Peyer's patch (tissue), 4 donors: ENCODE measurements around the gene MMP14. TPM values are rescaled to one million over a fixed set of nuclear protein-coding genes. Genes with fewer than 3 reads are reported as not detected.
"Not testable (repeated sequence)": the region's sequence is repeated elsewhere in the genome, so short reads cannot be mapped to it uniquely, and the experiment has no call there.

Experiments
- DNase-seq, 3 donors: peaks; one replicate each; pipeline ENCODE4 v3.0.0-alpha.2; 2017 to 2019
- H3K27ac ChIP-seq, 4 donors: fragments of 200-600 bp; sonication (generic); one replicate each; pipeline ENCODE4 v1.5.1; 2016 to 2019
- H3K27me3 ChIP-seq, 2 donors: fragments of 200-600 bp; sonication (generic); one replicate each; pipeline ENCODE4 v1.5.1; 2019
- H3K36me3 ChIP-seq, 3 donors: fragments of 200-600 bp; sonication (generic); one replicate each; pipeline ENCODE4 v1.5.1; 2016 to 2019
- H3K4me1 ChIP-seq, 4 donors: fragments of 200-600 bp; sonication (generic); one replicate each; pipeline ENCODE4 v1.5.1; 2016 to 2019
- H3K4me3 ChIP-seq, 4 donors: fragments of 200-600 bp; sonication (generic); 1 replicate in 3 of 4; 2 replicates in 1 of 4; pipeline ENCODE4 v1.5.1; 2016 to 2019; ENCODE audit warnings: mild to moderate bottlenecking in 1 of 4
- H3K9me3 ChIP-seq, 4 donors: fragments of 200-600 bp; sonication (generic); one replicate each; pipeline ENCODE4 v1.5.1; 2016 to 2019; ENCODE audit warnings: mild to moderate bottlenecking in 1 of 4
- POLR2A ChIP-seq, 2 donors: fragments of 450-650 bp; IDR thresholded peaks; one replicate each; pipeline ENCODE4 v1.5.1; 2017; ENCODE audit warnings: antibody characterized with exemption in 2 of 2, mild to moderate bottlenecking in 2 of 2, moderate library complexity in 2 of 2
- total RNA-seq, 4 donors: library from RNA; depleted of rRNA; stranded (reverse); fragments of >200 nt; gene quantifications; one replicate each; pipeline ENCODE4 v1.1.0, GENCODE V29; 2016
- TF ChIP-seq, protein P1 (sequence below), 6 experiments: fragments of 450-650 bp in 4 of 6; fragments of 200-600 bp in 2 of 6; sonication (generic) in 1 of 6; IDR thresholded peaks; one replicate each; pipeline ENCODE4 v1.5.1; 2017 to 2019; ENCODE audit warnings: antibody characterized with exemption in 6 of 6, mild to moderate bottlenecking in 3 of 6, moderate library complexity in 1 of 6

The MMP14 gene
- total RNA-seq, 4 donors from 2014 or later = 63.0 to 116 (median 82.9) TPM

DNA sequence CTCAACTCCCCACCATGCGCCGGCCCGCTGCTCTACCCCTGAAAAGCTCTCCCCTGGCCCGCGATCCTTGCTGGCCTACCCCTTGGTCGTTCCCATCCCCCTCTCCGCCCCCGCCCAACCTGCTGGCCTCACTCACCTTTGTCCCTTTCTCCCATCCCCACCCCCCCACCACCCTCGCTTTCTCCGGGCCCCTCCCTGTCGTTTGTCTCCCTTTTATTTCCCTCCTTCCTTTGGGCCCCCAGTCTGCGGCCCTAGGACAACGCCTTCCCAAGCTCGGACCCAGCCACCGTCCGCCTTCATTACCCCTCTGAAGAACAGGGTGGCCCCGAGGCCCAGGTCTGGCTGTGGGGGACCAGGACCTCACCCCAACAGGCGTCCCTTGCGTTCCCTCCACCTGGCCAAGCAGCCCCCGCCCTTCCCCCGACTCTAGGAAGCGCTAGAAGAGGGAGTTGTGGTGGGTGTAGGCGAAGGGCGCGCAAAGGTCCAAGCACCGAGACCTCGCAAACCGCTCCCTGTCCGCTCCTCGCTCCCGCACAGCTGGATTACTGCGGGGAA is 14.3 kb upstream of the MMP14 start:
- TF ChIP-seq POLR2A (IDR thresholded peaks at IDR 0.05) = no peak
- Histone ChIP-seq H3K27me3 (no peaks in the 10 kb centered on the region), H3K36me3 (no peaks in the 10 kb centered on the region), H3K27ac (peak overlapping the region; percentile 72 to 97 (median 87)), H3K4me3 (peak overlapping the region; percentile 36 to 59 (median 52)), H3K9me3 (no peaks in the 10 kb centered on the region), H3K4me1 (peaks cover 0 to 72% (median 4%) of the 10 kb centered on the region in 4 donors)
- DNase-seq = peak in 2 of 3 donors; percentile 69 to 81

DNA sequence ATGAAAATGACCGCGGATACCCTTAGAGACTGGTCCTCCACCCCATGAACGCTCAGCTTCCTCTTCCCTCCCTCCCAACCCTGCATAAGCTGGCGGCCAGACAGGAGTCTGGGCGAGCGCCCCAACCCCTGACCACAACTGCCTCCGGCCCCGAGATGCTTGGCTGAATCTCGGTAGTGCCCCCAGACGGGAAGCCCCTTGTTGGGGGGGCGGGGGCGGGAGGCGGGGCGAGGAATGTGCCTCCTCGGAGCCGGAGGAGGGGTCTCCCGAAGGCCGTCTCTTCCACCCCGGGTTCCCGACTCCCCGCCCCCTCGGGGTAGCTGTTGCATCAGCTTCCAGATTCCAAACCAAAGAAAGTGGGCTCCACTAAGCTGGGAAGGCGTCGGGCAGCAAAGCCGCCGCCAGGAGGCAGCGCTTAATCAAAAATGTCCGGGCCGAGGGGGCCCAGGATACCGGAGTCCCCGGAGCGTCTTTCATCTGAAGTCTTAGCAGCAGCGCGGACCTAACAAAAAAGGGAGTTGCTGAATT is 13.8 kb upstream of the MMP14 start:
- Histone ChIP-seq H3K27ac (peak overlapping the region; percentile 72 to 97 (median 87)), H3K4me3 (peak overlapping the region; percentile 36 to 59 (median 52)), H3K27me3 (no peaks in the 10 kb centered on the region), H3K36me3 (no peaks in the 10 kb centered on the region), H3K4me1 (peaks cover 0 to 67% (median 4%) of the 10 kb centered on the region in 4 donors), H3K9me3 (no peaks in the 10 kb centered on the region)
- TF ChIP-seq, protein P1, sequence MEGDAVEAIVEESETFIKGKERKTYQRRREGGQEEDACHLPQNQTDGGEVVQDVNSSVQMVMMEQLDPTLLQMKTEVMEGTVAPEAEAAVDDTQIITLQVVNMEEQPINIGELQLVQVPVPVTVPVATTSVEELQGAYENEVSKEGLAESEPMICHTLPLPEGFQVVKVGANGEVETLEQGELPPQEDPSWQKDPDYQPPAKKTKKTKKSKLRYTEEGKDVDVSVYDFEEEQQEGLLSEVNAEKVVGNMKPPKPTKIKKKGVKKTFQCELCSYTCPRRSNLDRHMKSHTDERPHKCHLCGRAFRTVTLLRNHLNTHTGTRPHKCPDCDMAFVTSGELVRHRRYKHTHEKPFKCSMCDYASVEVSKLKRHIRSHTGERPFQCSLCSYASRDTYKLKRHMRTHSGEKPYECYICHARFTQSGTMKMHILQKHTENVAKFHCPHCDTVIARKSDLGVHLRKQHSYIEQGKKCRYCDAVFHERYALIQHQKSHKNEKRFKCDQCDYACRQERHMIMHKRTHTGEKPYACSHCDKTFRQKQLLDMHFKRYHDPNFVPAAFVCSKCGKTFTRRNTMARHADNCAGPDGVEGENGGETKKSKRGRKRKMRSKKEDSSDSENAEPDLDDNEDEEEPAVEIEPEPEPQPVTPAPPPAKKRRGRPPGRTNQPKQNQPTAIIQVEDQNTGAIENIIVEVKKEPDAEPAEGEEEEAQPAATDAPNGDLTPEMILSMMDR (IDR thresholded peaks at IDR 0.05) = peak; percentile 44 to 81 (median 80)
- no peak for TF ChIP-seq POLR2A (IDR thresholded peaks at IDR 0.05)
- peak; percentile 71 to 87 (median 82) for DNase-seq

DNA sequence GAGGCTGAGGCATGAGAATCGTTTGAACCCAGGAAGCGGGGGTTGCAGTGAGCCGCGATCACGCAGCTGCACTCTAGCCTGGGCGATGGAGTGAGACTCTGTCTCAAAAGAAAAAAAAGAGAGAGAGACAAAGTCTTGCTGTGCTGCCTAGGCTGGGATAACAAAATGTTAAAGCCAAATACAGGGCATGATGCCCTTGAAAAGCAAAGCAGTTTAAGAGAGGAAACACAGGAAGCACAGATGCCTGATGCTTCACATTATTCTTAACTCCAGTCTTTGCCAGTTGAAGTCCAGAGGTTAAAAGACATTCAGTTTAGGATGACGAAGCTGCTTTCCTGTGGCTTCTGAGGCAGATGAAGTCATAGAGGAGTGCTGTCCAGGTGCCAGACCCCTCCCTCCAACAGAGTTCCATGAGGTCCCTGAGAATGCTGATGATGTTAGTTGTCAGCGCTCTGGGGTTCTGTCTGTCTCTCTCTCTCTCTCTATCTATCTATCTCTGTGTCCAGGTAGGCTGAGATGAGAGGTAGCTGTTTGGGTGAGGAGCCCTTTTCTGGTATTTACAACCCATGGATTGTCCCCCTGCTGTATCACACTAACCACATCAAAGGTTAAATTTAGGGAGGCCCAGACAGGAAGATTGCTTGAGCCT is 11.6 kb upstream of the MMP14 start:
- Histone ChIP-seq H3K27ac (peak overlapping the region in 2 of 4 donors; percentile 20 to 29), H3K4me1 (peaks cover 0 to 47% (median 4%) of the 10 kb centered on the region in 4 donors), H3K9me3 (no peaks in the 10 kb centered on the region), H3K36me3 (no peaks in the 10 kb centered on the region), H3K27me3 (no peaks in the 10 kb centered on the region), H3K4me3 (no peak overlapping the region)
- DNase-seq = peak in 1 of 3 donors; percentile 79
- TF ChIP-seq POLR2A (IDR thresholded peaks at IDR 0.05) = peak in 1 of 2 donors; percentile 49
- TF ChIP-seq, protein P1 (IDR thresholded peaks at IDR 0.05) = no peak

DNA sequence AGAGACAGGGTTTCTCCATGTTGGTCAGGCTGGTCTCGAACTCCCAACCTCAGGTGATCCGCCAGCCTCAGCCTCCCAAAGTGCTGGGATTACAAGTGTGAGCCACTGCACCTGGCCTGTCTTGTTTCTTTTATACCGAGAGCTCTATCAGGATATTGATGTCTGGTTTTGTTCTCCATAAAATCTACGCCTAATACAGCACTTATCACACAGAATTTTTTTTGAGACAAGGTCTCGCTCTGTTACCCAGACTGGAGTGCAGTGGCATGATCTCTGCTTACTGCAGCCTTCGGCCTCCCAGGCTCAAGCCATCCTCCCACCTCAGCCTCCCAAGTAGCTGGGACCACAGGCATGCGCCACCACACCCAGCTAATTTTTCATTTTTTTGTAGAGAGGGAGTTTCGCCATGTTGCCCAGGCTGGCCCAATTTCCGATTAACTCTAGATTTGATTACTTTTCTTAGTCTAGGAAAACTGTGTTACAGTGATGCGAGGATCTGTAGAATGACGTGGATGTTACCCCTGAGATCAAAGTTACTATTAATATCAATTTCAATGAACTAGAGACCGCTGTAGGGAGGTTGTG is 7.2 kb upstream of the MMP14 start:
- Histone ChIP-seq H3K4me1 (peaks cover 0 to 19% (median 6%) of the 10 kb centered on the region in 4 donors), H3K27ac (peak overlapping the region; percentile 68 to 92 (median 82)), H3K4me3 (peak overlapping the region; percentile 73 to 92 (median 88))
- not testable (repeated sequence) for DNase-seq, H3K27me3 ChIP-seq, H3K9me3 ChIP-seq, H3K36me3 ChIP-seq

DNA sequence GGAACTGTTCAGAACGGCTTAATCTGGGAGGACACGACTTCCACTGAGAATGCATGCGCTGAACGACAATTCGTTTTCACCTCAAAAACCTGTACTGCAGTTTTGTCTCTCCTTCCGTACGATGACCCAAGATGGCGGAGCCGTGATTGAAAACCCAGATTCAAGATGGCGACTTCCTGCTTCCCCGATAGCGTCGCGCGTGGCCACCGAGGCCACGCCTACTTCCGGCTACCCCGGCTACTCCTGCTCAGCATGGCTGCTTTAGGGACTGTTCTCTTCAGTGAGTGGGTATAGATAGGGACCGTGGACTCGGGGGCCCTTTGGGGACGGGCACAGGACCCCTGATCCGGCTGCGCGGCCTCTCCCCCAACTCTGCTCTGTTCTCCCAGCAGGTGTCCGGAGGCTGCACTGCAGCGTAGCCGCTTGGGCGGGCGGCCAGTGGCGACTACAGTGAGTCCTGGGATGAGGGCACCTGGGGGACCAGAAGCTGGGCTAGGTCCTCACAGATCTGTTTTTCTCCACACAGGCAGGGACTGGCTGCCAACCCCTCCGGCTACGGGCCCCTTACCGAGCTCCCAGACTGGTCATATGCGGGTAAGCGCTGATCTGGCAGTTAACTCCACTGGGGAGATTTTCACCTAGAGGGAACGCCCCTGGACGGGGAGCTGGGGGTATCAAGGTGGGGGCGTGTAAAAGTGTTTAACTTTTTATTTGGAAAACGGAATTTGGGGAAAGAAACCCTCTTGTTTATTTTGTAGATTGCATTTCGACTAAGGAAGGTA is 6.5 kb upstream of the MMP14 start, which contains the start of gene MRPL52:
TSS of gene MRPL52 (plus strand) at position 227 of the 782 bp plus-strand sequence. CDS start at position 253, 26 bp downstream.
- peak within 1 kb of the TSS; percentile 68 to 92 (median 82) for H3K27ac ChIP-seq

More for the DNA sequence above, 6.5 kb upstream of the MMP14 start, which contains the start of gene MRPL52:
- Histone ChIP-seq H3K36me3 (peaks cover 0 to 12% (median 0%) of the 10 kb centered on the region in 3 donors), H3K27me3 (no peaks in the 10 kb centered on the region), H3K4me3 (peak within 1 kb of the TSS; percentile 73 to 92 (median 88)), H3K9me3 (no peaks in the 10 kb centered on the region), H3K4me1 (peaks cover 0 to 12% (median 4%) of the 10 kb centered on the region in 4 donors)
- peak; percentile 89 to 96 (median 91) for DNase-seq
- TF ChIP-seq POLR2A (IDR thresholded peaks at IDR 0.05) = peak in 1 of 2 donors; percentile 22
- TF ChIP-seq, protein P1 (IDR thresholded peaks at IDR 0.05) = no peak
